SK-N-SH (cell line): ENCODE data around the gene RELB. TPM values are rescaled to one million over a fixed set of nuclear protein-coding genes. Genes with fewer than 3 reads are reported as not detected.

Experiments used
- CTCF ChIA-PET: fragments of 300-600, 350-600 bp; formaldehyde crosslinking; extraction: SDS; loops from one replicate; lab custom pipeline; 2021; lab: Yijun Ruan, JAX
- POLR2A ChIA-PET: fragments of 350-600 bp; sonication (Branson Sonifier 250); formaldehyde crosslinking; extraction: SDS; loops from one replicate; lab custom pipeline; 2020; ENCODE audit warnings: antibody characterized with exemption, inconsistent platforms; lab: Yijun Ruan, JAX
- DNase-seq: peaks from one replicate; pipeline ENCODE4 v3.0.0; 2012
- H2AFZ ChIP-seq: fragments of 200-600 bp; sonication (generic); 2 replicates; pipeline ENCODE4 v1.8.1; 2016; ENCODE audit warnings: antibody characterized with exemption, mild to moderate bottlenecking, low read depth
- H3F3A ChIP-seq: fragments of 200-600 bp; sonication (generic); replicated peaks from 2 replicates; pipeline ENCODE3; 2016; ENCODE audit warnings: antibody characterized with exemption, mild to moderate bottlenecking; ENCODE audit not compliant: insufficient read depth
- H3K27ac ChIP-seq, 2 experiments: fragments of 200-500 bp in 1 of 2; fragments of 200-600 bp in 1 of 2; sonication (Bioruptor generic) in 1 of 2; sonication (generic), shearing (Covaris generic) in 1 of 2; 2 replicates each; pipeline versions ENCODE4 v1.5.1 to v1.6.1; 2014 to 2016; ENCODE audit warnings: low read depth in 2 of 2, inconsistent platforms in 1 of 2, low read length in 1 of 2, mild to moderate bottlenecking in 1 of 2, mixed read lengths in 1 of 2
- H3K27me3 ChIP-seq: fragments of 200-600 bp; sonication (generic), shearing (Covaris generic); 2 replicates; pipeline ENCODE4 v1.6.1; 2016; ENCODE audit warnings: mixed run types; ENCODE audit not compliant: insufficient read depth
- H3K36me3 ChIP-seq, 2 experiments: fragments of 200-500 bp in 1 of 2; fragments of 200-600 bp in 1 of 2; sonication (Bioruptor generic) in 1 of 2; sonication (generic) in 1 of 2; replicated peaks in 1 of 2; 2 replicates each; pipeline versions ENCODE3 to v1.5.1; 2014 to 2016; ENCODE audit warnings: low read length in 1 of 2, mild to moderate bottlenecking in 1 of 2; ENCODE audit not compliant: insufficient read depth in 2 of 2, control insufficient read depth in 1 of 2
- H3K4me1 ChIP-seq, 2 experiments: fragments of 200-500 bp in 1 of 2; fragments of 200-600 bp in 1 of 2; sonication (Bioruptor generic) in 1 of 2; sonication (generic), shearing (Covaris generic) in 1 of 2; 2 replicates each; pipeline versions ENCODE4 v1.5.1 to v1.6.1; 2014 to 2016; ENCODE audit warnings: low read depth in 1 of 2, low read length in 1 of 2, mixed run types in 1 of 2; ENCODE audit not compliant: insufficient read depth in 2 of 2, control insufficient read depth in 1 of 2
- H3K4me2 ChIP-seq: fragments of 200-600 bp; sonication (generic), shearing (Covaris generic); 2 replicates; pipeline ENCODE4 v1.6.1; 2017; ENCODE audit warnings: mixed run types
- H3K4me3 ChIP-seq, 2 experiments: fragments of 200-500 bp in 1 of 2; fragments of 200-600 bp in 1 of 2; sonication (Bioruptor generic) in 1 of 2; sonication (generic), shearing (Covaris generic) in 1 of 2; 2 replicates each; pipeline versions ENCODE4 v1.5.1 to v1.8.1; 2014 to 2016; ENCODE audit warnings: low read depth in 2 of 2, inconsistent platforms in 1 of 2, low read length in 1 of 2, mild to moderate bottlenecking in 1 of 2, mixed read lengths in 1 of 2, moderate library complexity in 1 of 2
- H3K79me2 ChIP-seq: fragments of 200-600 bp; sonication (generic); 2 replicates; pipeline ENCODE4 v1.8.1; 2017; ENCODE audit warnings: mild to moderate bottlenecking; ENCODE audit not compliant: insufficient read depth
- H3K9ac ChIP-seq: fragments of 200-600 bp; sonication (generic); 2 replicates; pipeline ENCODE4 v1.6.1; 2017; ENCODE audit warnings: mixed run types
- H3K9me2 ChIP-seq: fragments of 200-600 bp; sonication (generic); 2 replicates; pipeline ENCODE4 v1.6.1; 2017; ENCODE audit warnings: mixed run types
- H3K9me3 ChIP-seq: fragments of 200-600 bp; sonication (generic); 2 replicates; pipeline ENCODE4 v1.6.1; 2017; ENCODE audit warnings: mixed run types, mild to moderate bottlenecking, moderate library complexity
- H4K20me1 ChIP-seq: fragments of 200-600 bp; sonication (generic); 2 replicates; pipeline ENCODE4 v1.6.1; 2017; ENCODE audit warnings: mild to moderate bottlenecking, mixed run types; ENCODE audit not compliant: insufficient read depth
- CHD2 ChIP-seq: fragments of 150-350 bp; IDR thresholded peaks from 2 replicates; pipeline ENCODE4 v1.6.1; 2018; ENCODE audit warnings: low read length; ENCODE audit not compliant: partially characterized antibody
- CTCF ChIP-seq: fragments of 200-600 bp; sonication (generic); IDR thresholded peaks from 2 replicates; pipeline ENCODE4 v1.6.1; 2017; ENCODE audit warnings: antibody characterized with exemption, mild to moderate bottlenecking, moderate library complexity
- ELF1 ChIP-seq: IDR thresholded peaks from 2 replicates; pipeline ENCODE4 v1.4.0; 2012
- JUND ChIP-seq: IDR thresholded peaks from 2 replicates; pipeline ENCODE4 v1.4.0; 2012
- MEF2A ChIP-seq: IDR thresholded peaks from 2 replicates; pipeline ENCODE4 v1.4.0; 2012; ENCODE audit warnings: low read depth, borderline replicate concordance
- MXI1 ChIP-seq: IDR thresholded peaks from 2 replicates; pipeline ENCODE4 v1.6.1; 2012; ENCODE audit warnings: mild to moderate bottlenecking, low read depth, low read length, improper control_type of control experiment
- PBX3 ChIP-seq: IDR thresholded peaks from 2 replicates; pipeline ENCODE4; 2012
- RXRA ChIP-seq: IDR thresholded peaks from 2 replicates; pipeline ENCODE4 v1.4.0; 2012; ENCODE audit warnings: low read depth, mild to moderate bottlenecking, borderline replicate concordance
- TEAD4 ChIP-seq: IDR thresholded peaks from 2 replicates; pipeline ENCODE4 v1.4.0; 2012; ENCODE audit warnings: mild to moderate bottlenecking, borderline replicate concordance; ENCODE audit not compliant: insufficient read depth
- USF1 ChIP-seq: IDR thresholded peaks from 2 replicates; pipeline ENCODE4 v1.4.0; 2012; ENCODE audit warnings: low read depth, borderline replicate concordance
- WGBS: methylation state at CpG from one replicate; pipeline ENCODE4 v1.1.6; 2017; ENCODE audit warnings: low lambda C conversion rate; 5-methylcytosine and 5-hydroxymethylcytosine counted together
- polyA plus RNA-seq, 3 experiments: library from polyadenylated mRNA; depleted of rRNA; stranded (reverse); fragments of >200 nt; gene quantifications; 2 replicates each; pipeline ENCODE4 v1.2.3, GENCODE V29; 2012

The RELB gene
- polyA plus RNA-seq, 1 of the 3 experiments (the other 2 are of a cell fraction), result 12.6 TPM

GRCh38 chr19:45021971-45022370 lies 20.7 kb downstream of the RELB start:
- ChIA-PET POLR2A (no interaction called here), CTCF (no interaction called here)
- no peaks in the 10 kb centered on the region for H3K4me1 ChIP-seq

GRCh38 chr19:45023048-45023447 lies 21.8 kb downstream of the RELB start:
- TF ChIP-seq JUND, result no peak
- no peak for TF ChIP-seq USF1
- no peak for TF ChIP-seq TEAD4
- TF ChIP-seq ELF1, result no peak
- TF ChIP-seq MEF2A, result no peak
- no peak for TF ChIP-seq CTCF
- no peak for TF ChIP-seq PBX3
- no peak for TF ChIP-seq MXI1
- TF ChIP-seq RXRA, result no peak
- no peak overlapping the region for H3K4me3 ChIP-seq
- CTCF ChIA-PET, result interaction anchor here (1.1 kb wide), 1 partner anchor 52 kb away, joined by 3 read pairs; no protein-coding TSS in a partner anchor
- no peak for DNase-seq
- H3K9ac ChIP-seq, result no peak overlapping the region
- H3K27me3 ChIP-seq, result no peaks in the 10 kb centered on the region
- no peaks in the 10 kb centered on the region for H3K79me2 ChIP-seq
- H3K4me1 ChIP-seq, result no peaks in the 10 kb centered on the region
- WGBS, result 94% methylated on average over 4 of the region's 4 CpGs
- H4K20me1 ChIP-seq, result no peaks in the 10 kb centered on the region
- H3K9me3 ChIP-seq, result no peaks in the 10 kb centered on the region
- H3K27ac ChIP-seq, result no peak overlapping the region
- POLR2A ChIA-PET, result no interaction called here
- H3K9me2 ChIP-seq, result no peaks in the 10 kb centered on the region
- no peaks in the 10 kb centered on the region for H3K36me3 ChIP-seq
- H3K4me2 ChIP-seq, result no peak overlapping the region
- H3F3A ChIP-seq, result no peaks in the 10 kb centered on the region
- no peak overlapping the region for H2AFZ ChIP-seq

More at GRCh38 chr19:45021971-45022370, 20.7 kb downstream of the RELB start:
- H3K27ac ChIP-seq, result no peak overlapping the region
- H4K20me1 ChIP-seq, result no peaks in the 10 kb centered on the region
- WGBS, result 94% methylated on average over 12 of the region's 14 CpGs
- no peak for TF ChIP-seq CHD2
- TF ChIP-seq, all 33 proteins: peak for 0
- Histone ChIP-seq H3F3A (no peaks in the 10 kb centered on the region), H3K4me3 (no peak overlapping the region), H3K9ac (no peak overlapping the region), H3K79me2 (no peaks in the 10 kb centered on the region), H3K27me3 (no peaks in the 10 kb centered on the region), H2AFZ (no peak overlapping the region), H3K9me2 (no peaks in the 10 kb centered on the region), H3K9me3 (no peaks in the 10 kb centered on the region), H3K36me3 (no peaks in the 10 kb centered on the region), H3K4me2 (no peak overlapping the region)
- no peak for DNase-seq
